NT2/D1 (cell line): ENCODE results near the gene SLC36A2.

ENCODE experiments used
- DNase-seq: peaks from one replicate; pipeline ENCODE4 v3.0.0-alpha.2; 2011; ENCODE audit warnings: low read depth, low spot score
- H3K27me3 ChIP-seq: 2 replicates; pipeline ENCODE4 v1.6.0; 2011; ENCODE audit warnings: mild to moderate bottlenecking; ENCODE audit not compliant: insufficient read length, insufficient read depth
- H3K36me3 ChIP-seq: 2 replicates; pipeline ENCODE4 v1.6.1; 2011; ENCODE audit warnings: mild to moderate bottlenecking, low read length, mixed read lengths; ENCODE audit not compliant: insufficient read depth, insufficient read length
- H3K4me1 ChIP-seq: 2 replicates; pipeline ENCODE4 v1.5.1; 2011; ENCODE audit not compliant: insufficient read depth, insufficient read length
- H3K4me3 ChIP-seq: 2 replicates; pipeline ENCODE4 v1.5.1; 2011; ENCODE audit warnings: low read depth; ENCODE audit not compliant: insufficient read length
- H3K9ac ChIP-seq: 2 replicates; pipeline ENCODE4 v1.6.0; 2011; ENCODE audit warnings: low read depth; ENCODE audit not compliant: insufficient read length
- H3K9me3 ChIP-seq: 2 replicates; pipeline ENCODE4 v1.5.1; 2011; ENCODE audit warnings: mild to moderate bottlenecking, low read length; ENCODE audit not compliant: insufficient read depth
- SUZ12 ChIP-seq: IDR thresholded peaks from 2 replicates; pipeline ENCODE4 v1.6.1; 2011; ENCODE audit not compliant: insufficient read length, insufficient read depth; ENCODE audit errors: extremely low read depth
- YY1 ChIP-seq: IDR thresholded peaks from 2 replicates; pipeline ENCODE4 v1.6.1; 2011; ENCODE audit not compliant: insufficient read length, insufficient read depth
- ZNF274 ChIP-seq: IDR thresholded peaks from 2 replicates; pipeline ENCODE4 v1.6.1; 2011; ENCODE audit warnings: mild to moderate bottlenecking, low read depth, low read length

The SLC36A2 gene

DNA sequence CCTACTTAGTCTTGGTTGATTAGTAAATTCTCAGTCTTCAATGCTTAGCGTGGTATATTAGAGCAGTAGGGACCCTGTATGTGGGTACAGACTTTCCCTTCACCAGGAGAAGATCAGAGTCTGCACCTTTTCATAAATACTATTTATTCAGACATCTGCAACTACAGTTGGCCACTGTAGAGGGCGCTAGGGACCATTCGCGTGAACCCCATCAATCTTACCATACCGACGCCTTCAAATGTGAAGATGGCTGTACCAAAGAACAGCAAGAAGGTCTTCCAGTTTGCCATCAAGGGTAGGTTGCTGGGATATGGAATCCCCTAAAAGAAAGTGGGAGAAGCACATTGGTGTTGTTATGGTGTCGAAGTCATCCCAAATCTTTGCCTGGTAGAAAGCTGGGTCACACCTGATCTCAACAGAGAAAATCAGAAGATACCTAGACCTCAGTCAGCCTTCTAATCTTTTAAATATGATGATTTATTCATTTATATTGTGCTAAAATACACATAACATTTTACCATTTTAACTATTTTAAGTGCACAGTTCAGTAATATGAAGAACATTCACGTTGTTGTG is 62.9 kb downstream of the SLC36A2 start:
- H3K9me3 ChIP-seq, result no peaks in the 10 kb centered on the region
- TF ChIP-seq SUZ12, result no peak
- no peak for TF ChIP-seq ZNF274
- TF ChIP-seq YY1, result no peak
- no peaks in the 10 kb centered on the region for H3K27me3 ChIP-seq

DNA sequence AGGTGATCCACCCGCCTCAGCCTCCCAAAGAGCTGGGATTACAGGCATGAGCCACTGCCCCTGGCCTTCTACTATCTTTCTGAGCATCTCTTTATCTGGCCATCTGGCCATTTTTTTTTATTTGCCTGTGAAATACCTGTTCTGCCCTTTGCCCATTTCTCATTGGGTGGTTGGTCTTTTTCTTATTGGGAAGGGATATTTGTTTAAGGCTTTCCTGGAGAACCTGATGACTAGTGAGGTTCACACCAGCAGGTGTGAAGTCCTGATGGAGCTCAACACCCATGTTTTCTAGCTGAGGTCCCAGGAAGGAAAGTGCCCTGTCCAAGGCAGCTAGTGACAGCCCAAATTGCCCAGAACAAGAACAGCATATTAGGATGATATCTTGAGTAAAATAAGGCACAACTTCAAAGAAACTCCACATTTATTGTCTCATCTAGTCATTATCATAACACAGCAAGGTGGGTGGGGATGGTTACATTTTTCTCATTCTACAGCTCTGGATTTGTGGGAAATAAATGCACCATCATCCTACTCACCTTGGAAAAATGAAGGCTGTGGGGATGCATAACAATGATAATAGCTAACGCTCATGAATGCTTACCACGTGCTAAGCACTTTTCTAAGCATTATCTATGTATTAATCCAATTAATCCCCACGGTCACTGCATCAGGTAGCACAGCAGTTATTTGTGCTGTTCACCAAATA is 64.1 kb downstream of the SLC36A2 start:
- Histone ChIP-seq H3K27me3 (no peaks in the 10 kb centered on the region), H3K4me3 (no peak overlapping the region), H3K9me3 (no peaks in the 10 kb centered on the region), H3K9ac (no peak overlapping the region), H3K36me3 (no peaks in the 10 kb centered on the region), H3K4me1 (no peaks in the 10 kb centered on the region)
- no peak for DNase-seq
- TF ChIP-seq SUZ12 (no peak), YY1 (no peak), ZNF274 (no peak)

More for the DNA sequence above, 62.9 kb downstream of the SLC36A2 start:
- DNase-seq, result no peak
- Histone ChIP-seq H3K4me1 (no peaks in the 10 kb centered on the region), H3K4me3 (no peak overlapping the region), H3K36me3 (no peaks in the 10 kb centered on the region), H3K9ac (no peak overlapping the region)

DNA sequence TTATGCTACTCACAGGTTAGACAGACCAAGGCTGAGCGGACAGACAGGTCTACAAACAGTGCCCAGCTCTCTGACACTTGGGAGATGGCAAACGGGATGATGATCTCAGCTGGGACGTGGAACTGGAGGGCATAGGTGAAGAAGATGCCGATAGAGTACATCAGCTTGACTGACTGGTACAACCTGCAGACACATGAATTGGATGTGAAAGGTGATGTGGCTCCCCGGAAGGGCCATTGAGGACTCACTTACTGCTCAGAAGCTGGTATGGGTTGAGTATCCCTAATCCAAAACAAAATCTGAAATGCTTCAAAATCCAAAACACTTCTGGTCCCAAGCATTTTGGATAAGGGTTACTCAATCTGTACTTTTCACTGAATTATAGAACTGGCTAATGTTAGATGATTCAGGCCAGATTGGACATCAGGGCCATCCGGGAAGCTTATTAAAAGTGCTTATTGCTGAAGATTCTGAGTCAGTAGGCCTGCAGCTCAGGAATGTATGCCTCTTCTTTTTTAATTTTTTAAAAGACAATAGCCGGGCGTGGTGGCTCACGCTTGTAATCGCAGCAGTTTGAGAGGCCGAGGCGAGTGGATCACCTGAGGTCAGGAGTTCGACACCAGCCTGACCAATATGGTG is 66.2 kb downstream of the SLC36A2 start:
- Histone ChIP-seq H3K4me1 (no peaks in the 10 kb centered on the region), H3K36me3 (no peaks in the 10 kb centered on the region), H3K4me3 (no peak overlapping the region), H3K9ac (no peak overlapping the region), H3K27me3 (no peaks in the 10 kb centered on the region), H3K9me3 (no peaks in the 10 kb centered on the region)
- DNase-seq, result no peak
- TF ChIP-seq ZNF274 (no peak), SUZ12 (no peak), YY1 (no peak)

DNA sequence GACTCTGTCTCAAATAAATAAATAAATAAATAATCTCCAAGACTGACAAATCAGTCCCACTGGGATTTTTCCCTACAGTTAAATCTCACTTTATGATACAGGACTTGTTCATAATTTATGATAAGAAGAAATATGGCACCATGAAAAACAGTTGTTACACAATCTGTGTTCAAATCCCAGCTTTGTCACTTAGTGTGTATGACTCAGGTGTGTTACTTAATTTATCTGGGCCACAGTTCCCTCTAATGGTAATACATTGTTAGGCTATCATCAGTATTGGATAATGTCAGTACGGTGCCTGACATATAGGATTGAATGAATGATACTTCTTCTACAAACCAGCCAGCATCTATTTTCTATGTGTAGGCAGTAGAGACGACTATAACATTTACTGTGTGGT is 66.9 kb downstream of the SLC36A2 start:
- DNase-seq, result no peak
- no peak overlapping the region for H3K4me3 ChIP-seq
- TF ChIP-seq YY1 (no peak), ZNF274 (no peak), SUZ12 (no peak)
- H3K36me3 ChIP-seq, result no peaks in the 10 kb centered on the region
- H3K9ac ChIP-seq, result no peak overlapping the region
- no peaks in the 10 kb centered on the region for H3K4me1 ChIP-seq
- no peaks in the 10 kb centered on the region for H3K27me3 ChIP-seq
- H3K9me3 ChIP-seq, result no peaks in the 10 kb centered on the region

DNA sequence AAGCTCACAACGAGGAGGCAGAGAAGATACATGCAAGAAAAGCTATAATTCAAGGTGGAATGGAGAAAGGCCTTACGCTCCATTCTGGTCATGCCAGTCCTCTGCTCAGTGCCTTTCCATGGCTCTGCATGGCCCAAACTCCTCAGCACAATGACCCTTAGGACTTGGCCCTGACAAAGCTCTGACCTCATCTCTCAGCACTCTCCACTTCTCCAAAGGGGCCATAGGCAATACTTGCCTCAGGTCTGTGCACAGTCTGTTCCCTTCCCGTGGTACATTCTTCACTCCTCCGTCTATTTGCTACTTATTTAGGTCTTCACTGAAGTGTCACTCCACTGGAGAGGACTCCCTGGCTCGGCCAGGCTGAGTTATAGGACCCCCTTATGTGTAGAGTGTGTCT is 68.5 kb downstream of the SLC36A2 start:
- H3K36me3 ChIP-seq, result no peaks in the 10 kb centered on the region
- no peak for DNase-seq
- H3K4me3 ChIP-seq, result no peak overlapping the region
- no peak for TF ChIP-seq YY1
- H3K9me3 ChIP-seq, result no peaks in the 10 kb centered on the region
- H3K9ac ChIP-seq, result no peak overlapping the region
- no peaks in the 10 kb centered on the region for H3K27me3 ChIP-seq
- no peaks in the 10 kb centered on the region for H3K4me1 ChIP-seq

DNA sequence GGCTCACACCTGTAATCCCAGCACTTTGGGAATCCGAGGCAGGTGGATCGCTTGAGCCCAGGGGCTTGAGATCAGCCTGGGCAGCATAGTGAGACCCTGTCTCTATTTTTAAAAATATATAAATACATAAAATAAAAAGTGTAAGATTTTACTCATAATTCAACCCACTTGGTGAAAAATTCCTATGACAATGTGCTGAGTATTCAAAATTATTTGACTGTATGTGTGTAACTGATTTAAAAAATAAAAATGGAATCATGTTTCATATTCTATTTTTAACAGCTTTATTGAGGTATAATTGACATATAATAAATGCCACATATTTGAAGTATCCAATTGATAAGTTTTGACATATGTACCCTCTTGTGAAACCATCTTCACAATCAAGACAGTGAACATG is 71.6 kb downstream of the SLC36A2 start:
- no peaks in the 10 kb centered on the region for H3K9me3 ChIP-seq
- no peaks in the 10 kb centered on the region for H3K4me1 ChIP-seq
- H3K9ac ChIP-seq, result no peak overlapping the region
- H3K27me3 ChIP-seq, result no peaks in the 10 kb centered on the region
- H3K36me3 ChIP-seq, result no peaks in the 10 kb centered on the region
- DNase-seq, result no peak
- TF ChIP-seq ZNF274 (no peak), SUZ12 (no peak), YY1 (no peak)
- H3K4me3 ChIP-seq, result no peak overlapping the region

DNA sequence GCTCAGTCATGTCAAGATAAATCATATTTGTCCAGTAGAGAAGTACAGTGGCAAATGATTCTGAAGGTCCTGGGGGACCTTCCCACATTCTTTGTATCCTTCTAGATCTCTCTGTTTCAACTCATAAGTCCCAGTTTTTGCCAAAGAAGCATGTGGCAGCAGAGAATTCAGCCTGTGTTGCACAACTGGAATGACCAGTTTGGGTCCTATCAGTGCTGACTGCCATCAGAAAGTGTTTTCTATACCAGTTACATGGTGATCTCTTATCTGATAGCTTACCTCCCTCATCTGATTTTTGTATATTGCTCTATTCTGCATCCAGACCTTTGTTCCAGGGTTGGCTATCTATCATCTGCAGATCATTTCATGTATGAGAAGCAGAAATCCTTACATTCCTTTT is 72.7 kb downstream of the SLC36A2 start:
- Histone ChIP-seq H3K4me1 (no peaks in the 10 kb centered on the region), H3K36me3 (no peaks in the 10 kb centered on the region), H3K27me3 (no peaks in the 10 kb centered on the region), H3K4me3 (no peak overlapping the region), H3K9ac (no peak overlapping the region), H3K9me3 (no peaks in the 10 kb centered on the region)
- no peak for DNase-seq
- TF ChIP-seq ZNF274 (no peak), SUZ12 (no peak), YY1 (no peak)
